ENCODE measurements around the gene TECPR2.

DNA sequence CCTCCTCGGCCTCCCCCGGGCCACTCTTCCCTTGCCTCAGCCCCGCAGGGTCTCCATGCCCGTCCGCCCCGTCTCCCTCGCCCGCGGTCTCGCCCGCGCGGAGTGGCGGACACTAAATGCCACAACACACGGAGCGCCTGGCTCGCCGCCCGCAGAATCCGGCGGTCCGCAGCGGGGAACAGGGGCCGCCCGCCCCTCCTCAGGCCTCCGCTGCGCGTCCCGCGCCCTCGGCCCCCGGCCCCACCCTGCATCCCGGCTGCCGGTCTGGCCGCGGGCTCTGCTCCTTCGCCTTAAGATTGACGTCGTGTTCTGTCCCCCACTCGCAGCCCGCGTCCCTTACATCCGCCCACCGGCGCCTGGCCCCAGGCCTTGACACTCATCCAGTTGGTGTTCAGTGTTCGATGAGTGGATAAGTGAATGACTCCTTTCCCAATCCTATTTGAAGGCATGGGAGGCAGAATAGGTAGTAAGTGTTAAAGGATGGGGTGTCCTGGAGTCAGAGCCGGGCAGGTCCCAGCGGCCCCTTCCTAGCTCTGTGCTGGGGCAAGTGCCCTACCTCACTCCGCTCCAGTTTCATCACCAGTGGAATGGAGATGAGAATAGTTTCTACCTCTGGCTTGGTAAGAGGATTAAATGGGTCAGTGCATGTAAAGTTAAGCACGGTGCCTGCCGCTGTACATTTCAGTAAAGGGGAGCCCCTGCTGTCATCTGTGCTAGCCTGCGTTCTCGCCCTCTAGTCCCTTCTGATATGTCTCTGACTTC lies 622 bp downstream of the TECPR2 start:
- TF ChIP-seq, protein P1, sequence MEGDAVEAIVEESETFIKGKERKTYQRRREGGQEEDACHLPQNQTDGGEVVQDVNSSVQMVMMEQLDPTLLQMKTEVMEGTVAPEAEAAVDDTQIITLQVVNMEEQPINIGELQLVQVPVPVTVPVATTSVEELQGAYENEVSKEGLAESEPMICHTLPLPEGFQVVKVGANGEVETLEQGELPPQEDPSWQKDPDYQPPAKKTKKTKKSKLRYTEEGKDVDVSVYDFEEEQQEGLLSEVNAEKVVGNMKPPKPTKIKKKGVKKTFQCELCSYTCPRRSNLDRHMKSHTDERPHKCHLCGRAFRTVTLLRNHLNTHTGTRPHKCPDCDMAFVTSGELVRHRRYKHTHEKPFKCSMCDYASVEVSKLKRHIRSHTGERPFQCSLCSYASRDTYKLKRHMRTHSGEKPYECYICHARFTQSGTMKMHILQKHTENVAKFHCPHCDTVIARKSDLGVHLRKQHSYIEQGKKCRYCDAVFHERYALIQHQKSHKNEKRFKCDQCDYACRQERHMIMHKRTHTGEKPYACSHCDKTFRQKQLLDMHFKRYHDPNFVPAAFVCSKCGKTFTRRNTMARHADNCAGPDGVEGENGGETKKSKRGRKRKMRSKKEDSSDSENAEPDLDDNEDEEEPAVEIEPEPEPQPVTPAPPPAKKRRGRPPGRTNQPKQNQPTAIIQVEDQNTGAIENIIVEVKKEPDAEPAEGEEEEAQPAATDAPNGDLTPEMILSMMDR (IDR thresholded peaks at IDR 0.05) = no peak
- TF ChIP-seq EP300 (IDR thresholded peaks at IDR 0.05) = no peak
